ENCODE measurements around the gene VEPH1. TPM values are rescaled to one million over a fixed set of nuclear protein-coding genes. Genes with fewer than 3 reads are reported as not detected.

The VEPH1 gene
- total RNA-seq, 4 donors from 2014 or later = 0.07 TPM; not detected in 3

DNA sequence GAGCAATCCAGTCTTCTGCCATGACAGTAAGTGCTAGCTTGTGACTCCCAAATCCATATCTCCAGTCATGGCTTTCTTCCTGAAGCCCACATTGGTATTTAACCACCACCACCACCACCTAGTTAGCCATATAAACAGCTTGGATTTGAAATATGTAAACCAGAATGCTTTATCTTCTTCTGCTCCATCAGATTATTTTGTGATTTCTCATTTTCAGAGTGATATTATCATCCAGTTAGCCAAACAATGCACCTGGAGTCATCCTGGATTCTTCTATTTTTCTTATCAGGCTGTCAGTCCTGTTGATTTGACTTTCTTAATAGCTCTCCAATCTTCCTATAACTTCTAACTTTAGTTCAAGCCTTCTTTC, 190.9 kb downstream of the VEPH1 start:
- DNase-seq = no peak
- no peak for TF ChIP-seq POLR2A (IDR thresholded peaks at IDR 0.05)
- TF ChIP-seq, protein P1, sequence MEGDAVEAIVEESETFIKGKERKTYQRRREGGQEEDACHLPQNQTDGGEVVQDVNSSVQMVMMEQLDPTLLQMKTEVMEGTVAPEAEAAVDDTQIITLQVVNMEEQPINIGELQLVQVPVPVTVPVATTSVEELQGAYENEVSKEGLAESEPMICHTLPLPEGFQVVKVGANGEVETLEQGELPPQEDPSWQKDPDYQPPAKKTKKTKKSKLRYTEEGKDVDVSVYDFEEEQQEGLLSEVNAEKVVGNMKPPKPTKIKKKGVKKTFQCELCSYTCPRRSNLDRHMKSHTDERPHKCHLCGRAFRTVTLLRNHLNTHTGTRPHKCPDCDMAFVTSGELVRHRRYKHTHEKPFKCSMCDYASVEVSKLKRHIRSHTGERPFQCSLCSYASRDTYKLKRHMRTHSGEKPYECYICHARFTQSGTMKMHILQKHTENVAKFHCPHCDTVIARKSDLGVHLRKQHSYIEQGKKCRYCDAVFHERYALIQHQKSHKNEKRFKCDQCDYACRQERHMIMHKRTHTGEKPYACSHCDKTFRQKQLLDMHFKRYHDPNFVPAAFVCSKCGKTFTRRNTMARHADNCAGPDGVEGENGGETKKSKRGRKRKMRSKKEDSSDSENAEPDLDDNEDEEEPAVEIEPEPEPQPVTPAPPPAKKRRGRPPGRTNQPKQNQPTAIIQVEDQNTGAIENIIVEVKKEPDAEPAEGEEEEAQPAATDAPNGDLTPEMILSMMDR (IDR thresholded peaks at IDR 0.05 in 4 of 5, conservative IDR thresholded peaks at IDR 0.05 in 1 of 5) = no peak
- H3K27ac ChIP-seq = no peak overlapping the region
- H3K9me3 ChIP-seq = no peaks in the 10 kb centered on the region
- no peaks in the 10 kb centered on the region for H3K27me3 ChIP-seq
- no peaks in the 10 kb centered on the region for H3K36me3 ChIP-seq
- H3K4me1 ChIP-seq = no peaks in the 10 kb centered on the region
- H3K4me3 ChIP-seq = no peak overlapping the region
- no peak for ATAC-seq
- intact Hi-C loops (cut with DNase I; ENCODE audit: low total_unique reads) = no loop called here
- in situ Hi-C loops (cut with MboI; ENCODE audit: low sequenced_read_pairs in 4 of 4) = no loop called here

DNA sequence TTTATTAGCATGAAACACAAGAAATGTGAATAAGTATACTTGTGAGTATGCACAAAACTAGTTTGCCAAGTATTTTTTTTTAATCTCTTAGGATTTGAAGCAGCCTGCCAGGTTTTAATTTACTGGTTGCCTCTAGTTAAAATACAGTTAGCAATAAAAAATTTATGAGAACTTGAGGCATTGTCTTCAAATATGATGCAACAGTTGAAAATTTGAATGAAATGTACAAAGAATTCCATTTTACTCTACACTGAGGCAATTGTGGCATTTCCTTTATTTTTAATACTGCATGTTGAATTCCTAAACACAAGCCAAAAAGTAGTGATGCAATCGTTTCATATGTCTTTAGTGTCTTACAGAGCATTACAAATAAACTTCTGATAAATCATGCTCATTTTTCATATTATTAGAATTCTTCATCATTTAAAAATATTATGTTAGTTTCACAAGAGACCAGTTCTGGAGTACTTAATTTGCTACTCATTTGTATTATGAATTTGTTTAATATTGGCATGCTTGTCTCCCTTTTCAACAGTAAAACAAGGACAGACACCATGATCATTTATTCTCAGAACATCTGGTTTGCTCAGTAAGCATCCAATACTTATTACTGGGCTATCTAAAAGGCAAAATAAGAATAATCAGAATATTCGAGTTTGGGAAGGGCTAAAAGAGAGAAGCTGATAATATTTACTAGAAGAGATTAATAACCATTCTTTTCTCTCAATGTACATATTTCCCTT, 191.4 kb downstream of the VEPH1 start:
- ATAC-seq (no peak), DNase-seq (no peak)
- Histone ChIP-seq H3K27me3 (no peaks in the 10 kb centered on the region), H3K36me3 (no peaks in the 10 kb centered on the region), H3K9me3 (no peaks in the 10 kb centered on the region), H3K27ac (no peak overlapping the region), H3K4me1 (no peaks in the 10 kb centered on the region), H3K4me3 (no peak overlapping the region)
- intact Hi-C loops (cut with DNase I; ENCODE audit: low total_unique reads) = no loop called here
- TF ChIP-seq, protein P1 (IDR thresholded peaks at IDR 0.05 in 4 of 5, conservative IDR thresholded peaks at IDR 0.05 in 1 of 5) = no peak
- TF ChIP-seq POLR2A (IDR thresholded peaks at IDR 0.05) = no peak
- in situ Hi-C loops (cut with MboI; ENCODE audit: low sequenced_read_pairs in 4 of 4) = no loop called here

DNA sequence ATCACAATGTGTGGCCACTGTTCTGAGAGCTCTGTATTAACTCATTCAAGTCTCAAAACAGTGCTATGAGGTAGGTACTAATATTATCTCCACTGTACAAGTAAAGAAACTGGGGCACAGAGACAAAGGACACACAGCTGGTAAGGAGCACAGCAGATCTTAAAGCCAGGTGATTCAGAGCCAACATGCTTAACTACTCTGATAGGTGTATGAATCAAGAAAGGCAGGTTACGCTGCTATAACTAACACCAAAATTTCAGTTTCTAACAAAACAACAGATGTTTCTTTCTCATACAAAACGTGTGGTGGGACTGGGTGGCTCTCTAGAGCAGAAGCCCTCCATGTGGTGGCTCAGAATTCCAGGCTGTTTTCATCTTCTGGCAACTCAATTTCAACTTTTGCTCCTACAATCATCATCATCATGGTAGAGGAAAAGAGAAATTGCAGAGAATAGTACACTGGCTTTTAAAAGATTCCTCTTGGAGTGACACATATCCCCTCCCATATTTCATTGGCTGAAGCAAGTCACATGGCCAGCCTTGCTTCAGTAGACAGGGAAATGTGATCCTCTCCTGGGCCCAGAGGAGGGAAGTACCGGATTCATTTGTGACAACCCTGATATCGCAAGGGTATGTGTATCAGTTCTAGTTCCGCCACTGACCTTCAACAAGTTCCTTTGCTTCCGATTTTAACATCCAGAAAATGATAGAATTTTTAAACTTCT, 192.7 kb downstream of the VEPH1 start:
- TF ChIP-seq, protein P1 (IDR thresholded peaks at IDR 0.05 in 4 of 5, conservative IDR thresholded peaks at IDR 0.05 in 1 of 5) = no peak
- no peak for TF ChIP-seq POLR2A (IDR thresholded peaks at IDR 0.05)
- Histone ChIP-seq H3K27ac (no peak overlapping the region), H3K9me3 (no peaks in the 10 kb centered on the region), H3K27me3 (no peaks in the 10 kb centered on the region), H3K4me1 (no peaks in the 10 kb centered on the region), H3K4me3 (no peak overlapping the region), H3K36me3 (no peaks in the 10 kb centered on the region)
- DNase-seq = no peak
- ATAC-seq = no peak
- in situ Hi-C loops (cut with MboI; ENCODE audit: low sequenced_read_pairs in 4 of 4) (no loop called here), intact Hi-C loops (cut with DNase I; ENCODE audit: low total_unique reads) (no loop called here)

DNA sequence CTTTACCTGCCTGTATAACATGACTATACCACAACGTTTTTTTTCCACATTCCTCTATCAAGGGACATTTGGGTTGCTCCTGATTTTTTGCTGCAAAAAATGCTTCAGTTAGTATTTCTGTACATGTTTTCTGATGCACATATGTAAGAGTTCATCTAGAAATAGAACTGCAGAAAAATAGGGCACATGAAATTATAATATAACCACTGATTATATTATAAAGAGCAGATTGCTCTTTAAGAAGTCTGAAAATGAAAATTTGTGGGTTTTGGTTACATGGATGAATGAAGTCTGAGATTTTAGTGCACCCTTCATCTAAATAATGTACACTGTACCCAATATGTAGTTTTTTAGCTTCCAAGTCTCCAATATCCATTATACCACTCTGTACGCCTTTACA, 196.7 kb downstream of the VEPH1 start:
- H3K4me3 ChIP-seq = no peak overlapping the region
- no peak overlapping the region for H3K27ac ChIP-seq
- intact Hi-C loops (cut with DNase I; ENCODE audit: low total_unique reads) (no loop called here), in situ Hi-C loops (cut with MboI; ENCODE audit: low sequenced_read_pairs in 4 of 4) (no loop called here)
- DNase-seq (no peak), ATAC-seq (no peak)
- TF ChIP-seq POLR2A (IDR thresholded peaks at IDR 0.05) = no peak
- TF ChIP-seq, protein P1 (IDR thresholded peaks at IDR 0.05 in 4 of 5, conservative IDR thresholded peaks at IDR 0.05 in 1 of 5) = no peak
- no peaks in the 10 kb centered on the region for H3K27me3 ChIP-seq
- H3K4me1 ChIP-seq = no peaks in the 10 kb centered on the region
- H3K9me3 ChIP-seq = no peaks in the 10 kb centered on the region
- H3K36me3 ChIP-seq = no peaks in the 10 kb centered on the region

Measured in gastrocnemius medialis (tissue), 4 donors.